A673 (cell line): ENCODE data around the gene THSD4.

Experiments used
- CTCF ChIP-seq: fragments of 300-800, 200-600 bp; sonication (generic); conservative IDR thresholded peaks from 2 replicates; pipeline ENCODE4 v1.5.1; 2017; ENCODE audit warnings: low read depth, mild to moderate bottlenecking, antibody characterized with exemption, low read length, moderate library complexity, mixed read lengths
- EZH2 ChIP-seq: fragments of 200-600 bp; sonication (generic); IDR thresholded peaks from 2 replicates; pipeline ENCODE4 v1.6.1; 2017; ENCODE audit warnings: borderline replicate concordance, low read depth, mild to moderate bottlenecking, mixed read lengths, antibody characterized with exemption, low read length; ENCODE audit not compliant: poor library complexity, severe bottlenecking

GRCh38 chr15:71592203-71592602 is 476.9 kb downstream of the THSD4 start:
- TF ChIP-seq CTCF = no peak
- no peak for TF ChIP-seq EZH2
